Measurements from ENCODE around the gene SMIM10L2A. TPM values are rescaled to one million over a fixed set of nuclear protein-coding genes. Genes with fewer than 3 reads are reported as not detected.
"Not testable (repeated sequence)": the region's sequence is repeated elsewhere in the genome, so short reads cannot be mapped to it uniquely, and the experiment has no call there.

SMIM10L2A gene
- total and polyA plus RNA-seq, 2 of the 8 experiments (the other 6 are each of a cell fraction or from before 2014, with no cell fraction given) = 5.0 to 7.5 TPM

GRCh38 chrX:135406428-135406827 is 15.3 kb upstream of the SMIM10L2A start:
- H2BK15ac ChIP-seq (ENCODE audit: low read length); H3K18ac ChIP-seq (ENCODE audit: extremely low read depth, low read length); H3K23me2 ChIP-seq (ENCODE audit: low read depth, low read length); H4K91ac ChIP-seq (replicated peaks; ENCODE audit: insufficient read length, low read length); H2BK12ac ChIP-seq (ENCODE audit: low read depth, low read length); H3K27ac ChIP-seq (ENCODE audit: low read depth, low read length); CTCF ChIA-PET (ENCODE audit: partially characterized antibody); DNase-seq (ENCODE audit: low read depth in 1 of 2, low spot score in 2 of 2); H3K9ac ChIP-seq (replicated peaks in 1 of 4; ENCODE audit: extremely low read depth in 1 of 4, low read depth in 3 of 4, low read length in 3 of 4); H2AFZ ChIP-seq (ENCODE audit: low read length); H2BK120ac ChIP-seq (replicated peaks; ENCODE audit: low read depth, low read length); H4K20me1 ChIP-seq (replicated peaks in 1 of 2; ENCODE audit: control insufficient read depth in 1 of 2, insufficient read depth in 2 of 2, low read length in 2 of 2); H3K79me2 ChIP-seq (ENCODE audit: control insufficient read depth in 1 of 2, insufficient read depth in 2 of 2, low read length in 2 of 2); H3K4ac ChIP-seq (replicated peaks; ENCODE audit: insufficient read length, low read depth, low read length); H2BK5ac ChIP-seq (ENCODE audit: low read depth, low read length); FAIRE-seq; H3K14ac ChIP-seq (ENCODE audit: insufficient read length); POLR2A ChIA-PET (ENCODE audit: partially characterized antibody); H3K4me3 ChIP-seq (ENCODE audit: extremely low read depth in 1 of 4, insufficient read depth in 2 of 4, low read depth in 3 of 4, low read length in 4 of 4); H4K8ac ChIP-seq (ENCODE audit: extremely low read depth, insufficient read depth, low read length); H3K23ac ChIP-seq (ENCODE audit: insufficient read length); H3K4me2 ChIP-seq (ENCODE audit: insufficient read depth in 1 of 2, low read depth in 2 of 2, low read length in 2 of 2); H3K27me3 ChIP-seq (replicated peaks in 1 of 4; ENCODE audit: control insufficient read depth in 3 of 4, extremely low read depth in 1 of 4, insufficient read depth in 3 of 4, low read length in 3 of 4); H3K56ac ChIP-seq (replicated peaks; ENCODE audit: insufficient read length, low read depth, low read length); H2AK5ac ChIP-seq (ENCODE audit: low read depth, low read length); H4K5ac ChIP-seq (ENCODE audit: insufficient read length, low read depth, low read length); H3K36me3 ChIP-seq (ENCODE audit: control insufficient read depth in 2 of 4, insufficient read depth in 4 of 4, low read length in 3 of 4); H3K9me3 ChIP-seq (ENCODE audit: insufficient read depth in 2 of 2, low read depth in 1 of 2, low read length in 1 of 2); H2BK20ac ChIP-seq (ENCODE audit: low read length); H3K4me1 ChIP-seq (replicated peaks in 1 of 4; ENCODE audit: control insufficient read depth in 3 of 4, insufficient read depth in 4 of 4, low read length in 3 of 4); H3K79me1 ChIP-seq (ENCODE audit: low read depth, low read length): not testable (repeated sequence)
- 0% methylated on average over 2 of the region's 12 CpGs; no CpG with 5 or more reads in 1 of the 2 experiments for WGBS, 2 experiments (ENCODE audit: extremely low coverage in 1 of 2, insufficient coverage in 1 of 2, insufficient read length in 1 of 2, insufficient replicate concordance in 2 of 2, low coverage in 1 of 2, low lambda C conversion rate in 2 of 2, missing lambda C conversion rate in 1 of 2)
